Liver (tissue), 3 donors: Measurements from ENCODE around the gene ANTXR2.

Source experiments
- ATF3 ChIP-seq: IDR thresholded peaks from 2 replicates; pipeline ENCODE4 v1.6.1; 2016; ENCODE audit warnings: antibody characterized with exemption
- CTCF ChIP-seq: fragments of 150-350 bp; IDR thresholded peaks from 2 replicates; pipeline ENCODE4 v1.5.1; 2017; ENCODE audit warnings: improper control_type of control experiment, low read depth, low read length; ENCODE audit not compliant: missing input control
- JUND ChIP-seq, 2 donors: IDR thresholded peaks; 2 replicates each; pipeline ENCODE4 v1.6.1; 2016; ENCODE audit warnings: antibody characterized with exemption in 2 of 2
- RAD21 ChIP-seq, 2 donors: IDR thresholded peaks; 2 replicates each; pipeline ENCODE4 v1.6.1; 2016; ENCODE audit warnings: antibody characterized with exemption in 2 of 2, mild to moderate bottlenecking in 2 of 2
- REST ChIP-seq: IDR thresholded peaks from 2 replicates; pipeline ENCODE4 v1.6.1; 2016; ENCODE audit warnings: antibody characterized with exemption, mild to moderate bottlenecking
- RXRA ChIP-seq, 2 donors: IDR thresholded peaks; 2 replicates each; pipeline ENCODE4 v1.6.1; 2017 to 2018; ENCODE audit warnings: antibody characterized with exemption in 2 of 2, mild to moderate bottlenecking in 1 of 2
- SP1 ChIP-seq: IDR thresholded peaks from 2 replicates; pipeline ENCODE4 v1.6.1; 2018; ENCODE audit warnings: antibody characterized with exemption, mild to moderate bottlenecking
- TAF1 ChIP-seq: conservative IDR thresholded peaks from 2 replicates; pipeline ENCODE4 v1.6.1; 2016; ENCODE audit warnings: antibody characterized with exemption, mild to moderate bottlenecking
- YY1 ChIP-seq: IDR thresholded peaks from 2 replicates; pipeline ENCODE4 v1.6.1; 2016; ENCODE audit warnings: antibody characterized with exemption, mild to moderate bottlenecking
- TF ChIP-seq, protein P1 (sequence below): IDR thresholded peaks from 2 replicates; pipeline ENCODE4 v1.6.1; 2016; ENCODE audit warnings: antibody characterized with exemption
- donor health status: healthy.
- donor health status: healthy.

- no peak for TF ChIP-seq ATF3
- no peak for TF ChIP-seq JUND (IDR thresholded peaks at IDR 0.05)
- no peak for TF ChIP-seq RXRA (IDR thresholded peaks at IDR 0.05)
- no peak for TF ChIP-seq CTCF
- TF ChIP-seq TAF1 = no peak
- no peak for TF ChIP-seq REST
- TF ChIP-seq YY1 = no peak
- TF ChIP-seq, protein P1, sequence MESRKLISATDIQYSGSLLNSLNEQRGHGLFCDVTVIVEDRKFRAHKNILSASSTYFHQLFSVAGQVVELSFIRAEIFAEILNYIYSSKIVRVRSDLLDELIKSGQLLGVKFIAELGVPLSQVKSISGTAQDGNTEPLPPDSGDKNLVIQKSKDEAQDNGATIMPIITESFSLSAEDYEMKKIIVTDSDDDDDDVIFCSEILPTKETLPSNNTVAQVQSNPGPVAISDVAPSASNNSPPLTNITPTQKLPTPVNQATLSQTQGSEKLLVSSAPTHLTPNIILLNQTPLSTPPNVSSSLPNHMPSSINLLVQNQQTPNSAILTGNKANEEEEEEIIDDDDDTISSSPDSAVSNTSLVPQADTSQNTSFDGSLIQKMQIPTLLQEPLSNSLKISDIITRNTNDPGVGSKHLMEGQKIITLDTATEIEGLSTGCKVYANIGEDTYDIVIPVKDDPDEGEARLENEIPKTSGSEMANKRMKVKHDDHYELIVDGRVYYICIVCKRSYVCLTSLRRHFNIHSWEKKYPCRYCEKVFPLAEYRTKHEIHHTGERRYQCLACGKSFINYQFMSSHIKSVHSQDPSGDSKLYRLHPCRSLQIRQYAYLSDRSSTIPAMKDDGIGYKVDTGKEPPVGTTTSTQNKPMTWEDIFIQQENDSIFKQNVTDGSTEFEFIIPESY = no peak
- no peak for TF ChIP-seq RAD21 (IDR thresholded peaks at IDR 0.05)
- no peak for TF ChIP-seq SP1
These were observed 23.3 kb upstream of the ANTXR2 start for GRCh38 chr4:80096175-80096850.
